ENCODE results near the gene CAMTA1.

Gene CAMTA1

GRCh38 chr1:7333094-7333493 is 547.8 kb downstream of the CAMTA1 start:
- DNase-seq, result no peak

- no peak for DNase-seq
These were observed 548.4 kb downstream of the CAMTA1 start for GRCh38 chr1:7333620-7334019.

- DNase-seq, result no peak
These were observed 549.3 kb downstream of the CAMTA1 start for GRCh38 chr1:7334475-7335035.

GRCh38 chr1:7335224-7335879 is 550.1 kb downstream of the CAMTA1 start:
- no peak for DNase-seq

- no peak for DNase-seq
These were observed 553.2 kb downstream of the CAMTA1 start for GRCh38 chr1:7338439-7338838.

- DNase-seq, result no peak
These were observed 553.8 kb downstream of the CAMTA1 start for GRCh38 chr1:7339014-7339413.

GRCh38 chr1:7339953-7340352 is 554.7 kb downstream of the CAMTA1 start:
- DNase-seq, result no peak

- DNase-seq, result no peak
These were observed 556.1 kb downstream of the CAMTA1 start for GRCh38 chr1:7341145-7341905.

GRCh38 chr1:7343882-7344281 is 558.6 kb downstream of the CAMTA1 start:
- no peak for DNase-seq

GRCh38 chr1:7344299-7344698 is 559.0 kb downstream of the CAMTA1 start:
- DNase-seq, result no peak

GRCh38 chr1:7345516-7345915 is 560.3 kb downstream of the CAMTA1 start:
- DNase-seq, result no peak

- DNase-seq, result no peak
These were observed 560.9 kb downstream of the CAMTA1 start for GRCh38 chr1:7346070-7346596.

GRCh38 chr1:7346600-7347570 is 561.6 kb downstream of the CAMTA1 start:
- DNase-seq, result no peak

GRCh38 chr1:7348073-7348472 is 562.8 kb downstream of the CAMTA1 start:
- DNase-seq, result no peak

- DNase-seq, result no peak
These were observed 563.3 kb downstream of the CAMTA1 start for GRCh38 chr1:7348580-7348979.

- no peak for DNase-seq
These were observed 565.5 kb downstream of the CAMTA1 start for GRCh38 chr1:7350804-7351203.

GRCh38 chr1:7351649-7352048 is 566.4 kb downstream of the CAMTA1 start:
- no peak for DNase-seq

GRCh38 chr1:7352364-7352763 is 567.1 kb downstream of the CAMTA1 start:
- DNase-seq, result no peak

GRCh38 chr1:7352974-7353373 is 567.7 kb downstream of the CAMTA1 start:
- DNase-seq, result no peak

- no peak for DNase-seq
These were observed 570.4 kb downstream of the CAMTA1 start for GRCh38 chr1:7355646-7356045.

GRCh38 chr1:7356079-7356478 is 570.8 kb downstream of the CAMTA1 start:
- DNase-seq, result no peak

GRCh38 chr1:7358425-7358824 is 573.2 kb downstream of the CAMTA1 start:
- no peak for DNase-seq

- DNase-seq, result no peak
These were observed 575.3 kb downstream of the CAMTA1 start for GRCh38 chr1:7360526-7360925.
